ENCODE measurements around the gene RNF4.

RNF4 gene

GRCh38 chr4:2449051-2449450, 19.9 kb upstream of the RNF4 start:
- no peaks in the 10 kb centered on the region for H3K4me1 ChIP-seq (ENCODE audit: control insufficient read depth, insufficient read depth, low read length, unreplicated experiment)
- no peaks in the 10 kb centered on the region for H3K36me3 ChIP-seq (ENCODE audit: insufficient read depth, low read length)
- H3K4me3 ChIP-seq (ENCODE audit: low read depth, low read length), result no peak overlapping the region
- peaks cover 12% of the 10 kb centered on the region for H3K27me3 ChIP-seq (ENCODE audit: insufficient read depth, low read length)
- H3K79me2 ChIP-seq (ENCODE audit: control insufficient read depth, insufficient read depth, low read length, unreplicated experiment), result no peaks in the 10 kb centered on the region
- no peak overlapping the region for H2AFZ ChIP-seq (ENCODE audit: low read length, unreplicated experiment)
- H3K27ac ChIP-seq (ENCODE audit: low read depth, low read length), result no peak overlapping the region

GRCh38 chr4:2449511-2450392, 19.2 kb upstream of the RNF4 start:
- Histone ChIP-seq H3K4me3 (ENCODE audit: low read depth, low read length) (no peak overlapping the region), H3K27ac (ENCODE audit: low read depth, low read length) (no peak overlapping the region), H3K4me1 (ENCODE audit: control insufficient read depth, insufficient read depth, low read length, unreplicated experiment) (no peaks in the 10 kb centered on the region), H3K36me3 (ENCODE audit: insufficient read depth, low read length) (no peaks in the 10 kb centered on the region), H2AFZ (ENCODE audit: low read length, unreplicated experiment) (no peak overlapping the region), H3K27me3 (ENCODE audit: insufficient read depth, low read length) (peaks cover 12% of the 10 kb centered on the region), H3K79me2 (ENCODE audit: control insufficient read depth, insufficient read depth, low read length, unreplicated experiment) (no peaks in the 10 kb centered on the region)

GRCh38 chr4:2450394-2451035, 18.4 kb upstream of the RNF4 start:
- Histone ChIP-seq H2AFZ (ENCODE audit: low read length, unreplicated experiment) (no peak overlapping the region), H3K4me3 (ENCODE audit: low read depth, low read length) (no peak overlapping the region), H3K79me2 (ENCODE audit: control insufficient read depth, insufficient read depth, low read length, unreplicated experiment) (no peaks in the 10 kb centered on the region), H3K36me3 (ENCODE audit: insufficient read depth, low read length) (no peaks in the 10 kb centered on the region), H3K27me3 (ENCODE audit: insufficient read depth, low read length) (peaks cover 12% of the 10 kb centered on the region), H3K27ac (ENCODE audit: low read depth, low read length) (no peak overlapping the region), H3K4me1 (ENCODE audit: control insufficient read depth, insufficient read depth, low read length, unreplicated experiment) (no peaks in the 10 kb centered on the region)

- Histone ChIP-seq H3K36me3 (ENCODE audit: insufficient read depth, low read length) (no peaks in the 10 kb centered on the region), H2AFZ (ENCODE audit: low read length, unreplicated experiment) (no peak overlapping the region), H3K79me2 (ENCODE audit: control insufficient read depth, insufficient read depth, low read length, unreplicated experiment) (no peaks in the 10 kb centered on the region), H3K4me1 (ENCODE audit: control insufficient read depth, insufficient read depth, low read length, unreplicated experiment) (no peaks in the 10 kb centered on the region), H3K27ac (ENCODE audit: low read depth, low read length) (no peak overlapping the region), H3K4me3 (ENCODE audit: low read depth, low read length) (no peak overlapping the region), H3K27me3 (ENCODE audit: insufficient read depth, low read length) (peaks cover 12% of the 10 kb centered on the region)
Measured at GRCh38 chr4:2451036-2451520, 17.8 kb upstream of the RNF4 start.

GRCh38 chr4:2451821-2452785, 16.8 kb upstream of the RNF4 start:
- Histone ChIP-seq H3K79me2 (ENCODE audit: control insufficient read depth, insufficient read depth, low read length, unreplicated experiment) (no peaks in the 10 kb centered on the region), H3K27me3 (ENCODE audit: insufficient read depth, low read length) (peaks cover 5% of the 10 kb centered on the region; the same call in 1 of the 2 replicates), H2AFZ (ENCODE audit: low read length, unreplicated experiment) (no peak overlapping the region), H3K36me3 (ENCODE audit: insufficient read depth, low read length) (no peaks in the 10 kb centered on the region), H3K4me1 (ENCODE audit: control insufficient read depth, insufficient read depth, low read length, unreplicated experiment) (no peaks in the 10 kb centered on the region), H3K27ac (ENCODE audit: low read depth, low read length) (no peak overlapping the region), H3K4me3 (ENCODE audit: low read depth, low read length) (no peak overlapping the region)

- Histone ChIP-seq H3K27me3 (ENCODE audit: insufficient read depth, low read length) (no peaks in the 10 kb centered on the region), H3K27ac (ENCODE audit: low read depth, low read length) (no peak overlapping the region), H3K36me3 (ENCODE audit: insufficient read depth, low read length) (no peaks in the 10 kb centered on the region), H3K79me2 (ENCODE audit: control insufficient read depth, insufficient read depth, low read length, unreplicated experiment) (no peaks in the 10 kb centered on the region), H3K4me3 (ENCODE audit: low read depth, low read length) (no peak overlapping the region), H2AFZ (ENCODE audit: low read length, unreplicated experiment) (no peak overlapping the region), H3K4me1 (ENCODE audit: control insufficient read depth, insufficient read depth, low read length, unreplicated experiment) (peaks cover 5% of the 10 kb centered on the region)
Measured at GRCh38 chr4:2457481-2458295, 11.2 kb upstream of the RNF4 start.

GRCh38 chr4:2458546-2459491, 10.1 kb upstream of the RNF4 start:
- Histone ChIP-seq H3K27me3 (ENCODE audit: insufficient read depth, low read length) (no peaks in the 10 kb centered on the region), H3K4me3 (ENCODE audit: low read depth, low read length) (no peak overlapping the region), H3K4me1 (ENCODE audit: control insufficient read depth, insufficient read depth, low read length, unreplicated experiment) (peaks cover 5% of the 10 kb centered on the region), H3K36me3 (ENCODE audit: insufficient read depth, low read length) (no peaks in the 10 kb centered on the region), H2AFZ (ENCODE audit: low read length, unreplicated experiment) (no peak overlapping the region), H3K27ac (ENCODE audit: low read depth, low read length) (no peak overlapping the region), H3K79me2 (ENCODE audit: control insufficient read depth, insufficient read depth, low read length, unreplicated experiment) (no peaks in the 10 kb centered on the region)

GRCh38 chr4:2459589-2460349, 9.1 kb upstream of the RNF4 start:
- H3K27me3 ChIP-seq (ENCODE audit: insufficient read depth, low read length), result no peaks in the 10 kb centered on the region
- no peak overlapping the region for H3K27ac ChIP-seq (ENCODE audit: low read depth, low read length)
- no peak overlapping the region for H3K4me3 ChIP-seq (ENCODE audit: low read depth, low read length)

More at GRCh38 chr4:2459589-2460349, 9.1 kb upstream of the RNF4 start:
- Histone ChIP-seq H3K36me3 (ENCODE audit: insufficient read depth, low read length) (no peaks in the 10 kb centered on the region), H2AFZ (ENCODE audit: low read length, unreplicated experiment) (no peak overlapping the region), H3K79me2 (ENCODE audit: control insufficient read depth, insufficient read depth, low read length, unreplicated experiment) (no peaks in the 10 kb centered on the region), H3K4me1 (ENCODE audit: control insufficient read depth, insufficient read depth, low read length, unreplicated experiment) (peaks cover 5% of the 10 kb centered on the region)

Measured in ACC112 (cell line).